Neural cell (in vitro differentiated cells): ENCODE data around the gene CEP20. TPM values are rescaled to one million over a fixed set of nuclear protein-coding genes. Genes with fewer than 3 reads are reported as not detected.
"Not testable (repeated sequence)": the region's sequence is repeated elsewhere in the genome, so short reads cannot be mapped to it uniquely, and the experiment has no call there.

Experiments used
- H2AFZ ChIP-seq: fragments of 200-600, 300-800 bp; sonication (generic), shearing (Covaris generic); 2 replicates; pipeline ENCODE4 v1.6.0; 2014; ENCODE audit warnings: low read depth, mild to moderate bottlenecking, antibody characterized with exemption, low read length, moderate library complexity
- H3F3A ChIP-seq: fragments of 200-600 bp; shearing (Covaris generic); 2 replicates; pipeline ENCODE4 v1.6.1; 2016; ENCODE audit warnings: mild to moderate bottlenecking, moderate library complexity, mixed read lengths, antibody characterized with exemption, low read length; ENCODE audit not compliant: insufficient read depth, poor library complexity, severe bottlenecking
- H3K27ac ChIP-seq: fragments of 200-600, 300-800 bp; sonication (generic), shearing (Covaris generic); 2 replicates; pipeline ENCODE4 v1.5.1; 2014; ENCODE audit warnings: mild to moderate bottlenecking, low read length, moderate library complexity
- H3K27me3 ChIP-seq: fragments of 300-800, 200-600 bp; sonication (generic), shearing (Covaris generic); 2 replicates; pipeline ENCODE4 v1.6.0; 2014; ENCODE audit warnings: mild to moderate bottlenecking, low read depth, low read length, moderate library complexity; ENCODE audit not compliant: insufficient read depth
- H3K36me3 ChIP-seq: fragments of 300-800, 200-600 bp; sonication (generic), shearing (Covaris generic); 2 replicates; pipeline ENCODE4 v1.5.1; 2014; ENCODE audit warnings: mild to moderate bottlenecking, antibody characterized with exemption, low read length, moderate library complexity; ENCODE audit not compliant: insufficient read depth
- H3K4me2 ChIP-seq: fragments of 300-800, 200-600 bp; sonication (generic), shearing (Covaris generic); 2 replicates; pipeline ENCODE4 v1.6.0; 2014; ENCODE audit warnings: mild to moderate bottlenecking, low read length
- H3K4me3 ChIP-seq: fragments of 300-800, 200-600 bp; sonication (generic), shearing (Covaris generic); 2 replicates; pipeline ENCODE4 v1.5.1; 2014; ENCODE audit warnings: mild to moderate bottlenecking, low read length, moderate library complexity
- H3K79me2 ChIP-seq: fragments of 200-600 bp; shearing (Covaris generic); replicated peaks from 2 replicates; pipeline ENCODE4 v1.6.0; 2014; ENCODE audit warnings: mild to moderate bottlenecking, low read length, moderate library complexity; ENCODE audit not compliant: insufficient read depth
- H3K9ac ChIP-seq: fragments of 300-800, 200-600 bp; sonication (generic), shearing (Covaris generic); 2 replicates; pipeline ENCODE4 v1.6.1; 2016; ENCODE audit warnings: mild to moderate bottlenecking, low read length, mixed read lengths
- H3K9me2 ChIP-seq: fragments of 200-600 bp; shearing (Covaris generic); 2 replicates; pipeline ENCODE4 v1.6.1; 2016; ENCODE audit warnings: mild to moderate bottlenecking, low read length, mixed read lengths; ENCODE audit not compliant: insufficient read depth
- H3K9me3 ChIP-seq: fragments of 200-600, 300-800 bp; sonication (generic), shearing (Covaris generic); 2 replicates; pipeline ENCODE4 v1.6.1; 2016; ENCODE audit warnings: mild to moderate bottlenecking, mixed run types, low read length, moderate library complexity, mixed read lengths
- H4K20me1 ChIP-seq: fragments of 200-600 bp; shearing (Covaris generic); 2 replicates; pipeline ENCODE4 v1.6.1; 2016; ENCODE audit warnings: mild to moderate bottlenecking, mixed run types; ENCODE audit not compliant: insufficient read depth
- EP300 ChIP-seq: fragments of 450-650 bp; conservative IDR thresholded peaks from 2 replicates; pipeline ENCODE4 v1.6.1; 2014; ENCODE audit warnings: antibody characterized with exemption, mild to moderate bottlenecking, moderate library complexity; ENCODE audit not compliant: poor library complexity, severe bottlenecking
- EZH2 ChIP-seq: fragments of 200-600, 300-800 bp; shearing (Covaris generic), sonication (generic); IDR thresholded peaks from 2 replicates; pipeline ENCODE4 v1.6.1; 2014; ENCODE audit warnings: antibody characterized with exemption, low read length, borderline replicate concordance, mild to moderate bottlenecking; ENCODE audit not compliant: insufficient read depth, poor library complexity, severe bottlenecking
- MXI1 ChIP-seq: fragments of 450-650 bp; conservative IDR thresholded peaks from 2 replicates; pipeline ENCODE4 v1.6.1; 2014; ENCODE audit warnings: antibody characterized with exemption, mild to moderate bottlenecking; ENCODE audit not compliant: poor library complexity, severe bottlenecking
- POLR2AphosphoS5 ChIP-seq: IDR thresholded peaks from 2 replicates; pipeline ENCODE4 v1.6.1; 2012
- RAD21 ChIP-seq: fragments of 450-650 bp; conservative IDR thresholded peaks from 2 replicates; pipeline ENCODE4 v1.6.1; 2014; ENCODE audit warnings: antibody characterized with exemption, mild to moderate bottlenecking, moderate library complexity
- SMC3 ChIP-seq: fragments of 450-650 bp; conservative IDR thresholded peaks from 2 replicates; pipeline ENCODE4 v1.6.1; 2014; ENCODE audit warnings: antibody characterized with exemption, mild to moderate bottlenecking, moderate library complexity; ENCODE audit not compliant: poor library complexity
- TAF1 ChIP-seq: IDR thresholded peaks from 2 replicates; pipeline ENCODE4 v1.6.1; 2012; ENCODE audit warnings: low read depth
- polyA plus RNA-seq: library from polyadenylated mRNA; depleted of rRNA; stranded (reverse); fragments of >200 nt; gene quantifications from 2 replicates; pipeline ENCODE4 v1.2.3, GENCODE V29; 2014
- TF ChIP-seq, protein P1 (sequence below): IDR thresholded peaks from 2 replicates; pipeline ENCODE4 v1.6.1; 2012; ENCODE audit warnings: borderline replicate concordance
- TF ChIP-seq, protein P2 (sequence below): fragments of 450-650 bp; IDR thresholded peaks from 2 replicates; pipeline ENCODE4 v1.5.1; 2014; ENCODE audit warnings: antibody characterized with exemption, mild to moderate bottlenecking, moderate library complexity; ENCODE audit not compliant: poor library complexity, severe bottlenecking

Gene CEP20
- polyA plus RNA-seq, 1 donor from 2014 or later, result 59.7 TPM

DNA sequence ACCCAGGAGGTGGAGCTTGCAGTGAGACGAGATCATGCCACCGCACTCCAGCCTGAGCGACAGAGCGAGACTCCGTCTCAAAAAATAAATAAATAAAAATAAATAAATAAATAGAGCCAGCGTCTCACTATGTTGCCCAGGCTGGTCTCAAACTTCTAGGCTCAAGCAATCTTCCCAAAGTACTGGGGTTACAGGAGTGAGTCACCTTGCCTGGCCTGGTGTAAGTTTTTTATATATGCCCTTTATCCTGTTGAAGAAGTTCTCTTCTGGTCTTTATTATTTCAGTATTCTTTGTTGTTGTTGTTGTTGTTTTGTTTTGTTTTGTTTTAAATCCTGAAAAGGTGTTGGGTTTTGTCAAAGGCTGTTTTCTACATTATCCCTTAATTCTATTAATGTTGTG is 30.9 kb upstream of the CEP20 start:
- no peak overlapping the region for H3K4me2 ChIP-seq
- TF ChIP-seq POLR2AphosphoS5 (no peak), RAD21 (no peak), EZH2 (no peak), SMC3 (no peak), EP300 (no peak), MXI1 (no peak), TAF1 (no peak)
- TF ChIP-seq, protein P1, sequence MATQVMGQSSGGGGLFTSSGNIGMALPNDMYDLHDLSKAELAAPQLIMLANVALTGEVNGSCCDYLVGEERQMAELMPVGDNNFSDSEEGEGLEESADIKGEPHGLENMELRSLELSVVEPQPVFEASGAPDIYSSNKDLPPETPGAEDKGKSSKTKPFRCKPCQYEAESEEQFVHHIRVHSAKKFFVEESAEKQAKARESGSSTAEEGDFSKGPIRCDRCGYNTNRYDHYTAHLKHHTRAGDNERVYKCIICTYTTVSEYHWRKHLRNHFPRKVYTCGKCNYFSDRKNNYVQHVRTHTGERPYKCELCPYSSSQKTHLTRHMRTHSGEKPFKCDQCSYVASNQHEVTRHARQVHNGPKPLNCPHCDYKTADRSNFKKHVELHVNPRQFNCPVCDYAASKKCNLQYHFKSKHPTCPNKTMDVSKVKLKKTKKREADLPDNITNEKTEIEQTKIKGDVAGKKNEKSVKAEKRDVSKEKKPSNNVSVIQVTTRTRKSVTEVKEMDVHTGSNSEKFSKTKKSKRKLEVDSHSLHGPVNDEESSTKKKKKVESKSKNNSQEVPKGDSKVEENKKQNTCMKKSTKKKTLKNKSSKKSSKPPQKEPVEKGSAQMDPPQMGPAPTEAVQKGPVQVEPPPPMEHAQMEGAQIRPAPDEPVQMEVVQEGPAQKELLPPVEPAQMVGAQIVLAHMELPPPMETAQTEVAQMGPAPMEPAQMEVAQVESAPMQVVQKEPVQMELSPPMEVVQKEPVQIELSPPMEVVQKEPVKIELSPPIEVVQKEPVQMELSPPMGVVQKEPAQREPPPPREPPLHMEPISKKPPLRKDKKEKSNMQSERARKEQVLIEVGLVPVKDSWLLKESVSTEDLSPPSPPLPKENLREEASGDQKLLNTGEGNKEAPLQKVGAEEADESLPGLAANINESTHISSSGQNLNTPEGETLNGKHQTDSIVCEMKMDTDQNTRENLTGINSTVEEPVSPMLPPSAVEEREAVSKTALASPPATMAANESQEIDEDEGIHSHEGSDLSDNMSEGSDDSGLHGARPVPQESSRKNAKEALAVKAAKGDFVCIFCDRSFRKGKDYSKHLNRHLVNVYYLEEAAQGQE, result no peak
- TF ChIP-seq, protein P2, sequence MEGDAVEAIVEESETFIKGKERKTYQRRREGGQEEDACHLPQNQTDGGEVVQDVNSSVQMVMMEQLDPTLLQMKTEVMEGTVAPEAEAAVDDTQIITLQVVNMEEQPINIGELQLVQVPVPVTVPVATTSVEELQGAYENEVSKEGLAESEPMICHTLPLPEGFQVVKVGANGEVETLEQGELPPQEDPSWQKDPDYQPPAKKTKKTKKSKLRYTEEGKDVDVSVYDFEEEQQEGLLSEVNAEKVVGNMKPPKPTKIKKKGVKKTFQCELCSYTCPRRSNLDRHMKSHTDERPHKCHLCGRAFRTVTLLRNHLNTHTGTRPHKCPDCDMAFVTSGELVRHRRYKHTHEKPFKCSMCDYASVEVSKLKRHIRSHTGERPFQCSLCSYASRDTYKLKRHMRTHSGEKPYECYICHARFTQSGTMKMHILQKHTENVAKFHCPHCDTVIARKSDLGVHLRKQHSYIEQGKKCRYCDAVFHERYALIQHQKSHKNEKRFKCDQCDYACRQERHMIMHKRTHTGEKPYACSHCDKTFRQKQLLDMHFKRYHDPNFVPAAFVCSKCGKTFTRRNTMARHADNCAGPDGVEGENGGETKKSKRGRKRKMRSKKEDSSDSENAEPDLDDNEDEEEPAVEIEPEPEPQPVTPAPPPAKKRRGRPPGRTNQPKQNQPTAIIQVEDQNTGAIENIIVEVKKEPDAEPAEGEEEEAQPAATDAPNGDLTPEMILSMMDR, result no peak
- no peaks in the 10 kb centered on the region for H3K79me2 ChIP-seq
- no peaks in the 10 kb centered on the region for H3F3A ChIP-seq
- H3K36me3 ChIP-seq, result no peaks in the 10 kb centered on the region
- no peak overlapping the region for H3K4me3 ChIP-seq
- H3K9me2 ChIP-seq, result no peaks in the 10 kb centered on the region
- no peak overlapping the region for H2AFZ ChIP-seq
- H3K9me3 ChIP-seq, result no peaks in the 10 kb centered on the region
- H4K20me1 ChIP-seq, result no peaks in the 10 kb centered on the region
- no peaks in the 10 kb centered on the region for H3K27me3 ChIP-seq
- no peak overlapping the region for H3K27ac ChIP-seq
- H3K9ac ChIP-seq, result no peak overlapping the region

DNA sequence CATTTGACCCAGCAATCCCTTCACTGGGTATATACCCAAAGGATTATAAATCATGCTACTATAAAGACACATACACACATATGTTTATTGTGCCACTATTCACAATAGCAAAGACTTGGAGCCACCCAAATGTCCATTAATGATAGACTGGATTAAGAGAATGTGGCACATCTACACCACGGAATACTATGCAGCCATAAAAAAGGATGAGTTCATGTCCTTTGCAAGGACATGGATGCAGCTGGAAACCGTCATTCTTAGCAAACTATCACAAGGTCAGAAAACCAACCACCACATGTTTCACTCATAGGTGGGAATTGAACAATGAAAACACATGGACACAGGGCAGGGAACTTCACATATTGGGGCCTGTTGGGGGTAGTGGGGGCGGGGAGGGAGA is 29.9 kb upstream of the CEP20 start:
- not testable (repeated sequence) for H3K9ac ChIP-seq, H3F3A ChIP-seq, H3K27ac ChIP-seq, H4K20me1 ChIP-seq, H3K4me3 ChIP-seq, H3K9me2 ChIP-seq, H3K79me2 ChIP-seq, H3K9me3 ChIP-seq, H3K4me2 ChIP-seq, H3K27me3 ChIP-seq, H3K36me3 ChIP-seq, H2AFZ ChIP-seq

DNA sequence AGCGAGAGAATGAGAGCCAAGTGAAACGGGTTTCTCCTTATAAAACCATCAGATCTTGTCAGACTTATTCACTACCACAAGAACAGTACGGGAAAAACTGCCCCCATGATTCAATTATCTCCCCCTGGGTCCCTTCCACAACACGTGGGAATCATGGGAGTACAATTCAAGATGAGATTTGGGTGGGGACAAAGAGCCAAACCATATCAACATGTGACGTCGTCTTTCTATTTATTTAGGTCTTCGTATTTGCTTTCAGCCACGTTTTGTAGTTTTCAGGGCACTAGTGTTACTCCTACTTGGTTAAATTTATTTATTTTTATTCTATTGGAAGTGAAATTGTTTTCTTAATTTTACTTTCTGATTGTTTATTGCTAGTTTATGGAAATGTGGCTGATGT is 27.9 kb upstream of the CEP20 start:
- H3K27me3 ChIP-seq, result no peaks in the 10 kb centered on the region
- no peaks in the 10 kb centered on the region for H4K20me1 ChIP-seq
- H3K9me2 ChIP-seq, result no peaks in the 10 kb centered on the region
- no peaks in the 10 kb centered on the region for H3K79me2 ChIP-seq
- H2AFZ ChIP-seq, result no peak overlapping the region
- H3K4me2 ChIP-seq, result no peak overlapping the region
- no peak overlapping the region for H3K9ac ChIP-seq
- no peaks in the 10 kb centered on the region for H3F3A ChIP-seq
- H3K36me3 ChIP-seq, result no peaks in the 10 kb centered on the region
- H3K27ac ChIP-seq, result no peak overlapping the region
- H3K9me3 ChIP-seq, result no peaks in the 10 kb centered on the region
- no peak overlapping the region for H3K4me3 ChIP-seq
- TF ChIP-seq MXI1, result no peak
- TF ChIP-seq, protein P2, result no peak
- TF ChIP-seq SMC3, result no peak
- no peak for TF ChIP-seq EZH2
- TF ChIP-seq EP300, result no peak
- no peak for TF ChIP-seq POLR2AphosphoS5
- no peak for TF ChIP-seq RAD21
- TF ChIP-seq TAF1, result no peak
- TF ChIP-seq, protein P1, result no peak
